ENCODE measurements around the gene RGS21.

- no peak for TF ChIP-seq EZH2phosphoT487 (IDR thresholded peaks at IDR 0.05; ENCODE audit: borderline replicate concordance, low read depth, low read length)
- TF ChIP-seq CTCF (conservative IDR thresholded peaks at IDR 0.05; ENCODE audit: low read length): no peak
These were observed 50.6 kb downstream of the RGS21 start for GRCh38 chr1:192367436-192367835.
